Panc1 (cell line): Measurements from ENCODE around the gene SORCS1. TPM values are rescaled to one million over a fixed set of nuclear protein-coding genes. Genes with fewer than 3 reads are reported as not detected.

Source experiments
- ATAC-seq: fragments of 200-7000 bp; cut with Tn5 transposase; 2 replicates; pipeline ENCODE4 v1.9.1; 2020; ENCODE audit warnings: mild to moderate bottlenecking, moderate library complexity
- BruUV-seq: library from RNA; stranded (reverse); fragments of 400-500 nt; replicated peaks from 2 replicates; lab custom pipeline; 2021; lab: Mats Ljungman, UMichigan
- CTCF ChIA-PET: fragments of 300-600 bp; sonication (Branson Sonifier 250); formaldehyde crosslinking; loops from one replicate; lab custom pipeline; 2022; ENCODE audit warnings: antibody characterized with exemption; lab: Charles Lee
- POLR2A ChIA-PET: fragments of 300-600 bp; sonication (Branson Sonifier 250); formaldehyde crosslinking; loops from one replicate; lab custom pipeline; 2022; ENCODE audit warnings: antibody characterized with exemption; lab: Charles Lee
- DNase-seq: peaks from one replicate; pipeline ENCODE4 v3.0.0-alpha.2; 2010; ENCODE audit warnings: low read depth, low spot score
- H3K27ac ChIP-seq: 2 replicates; pipeline ENCODE4 v1.5.1; 2011; ENCODE audit warnings: mild to moderate bottlenecking, low read length, inconsistent platforms
- H3K27me3 ChIP-seq: fragments of 200-500 bp; sonication (Bioruptor generic); 2 replicates; pipeline ENCODE4 v1.6.0; 2014; ENCODE audit warnings: low read length, inconsistent platforms; ENCODE audit not compliant: control insufficient read depth, insufficient read depth
- H3K36me3 ChIP-seq: fragments of 200-500 bp; sonication (Bioruptor generic); 2 replicates; pipeline ENCODE4 v1.5.1; 2014; ENCODE audit warnings: inconsistent platforms, mild to moderate bottlenecking, low read length, moderate library complexity; ENCODE audit not compliant: control insufficient read depth, insufficient read depth
- H3K4me1 ChIP-seq: 2 replicates; pipeline ENCODE4 v1.5.1; 2011; ENCODE audit warnings: inconsistent platforms, mild to moderate bottlenecking, low read length, moderate library complexity; ENCODE audit not compliant: control insufficient read depth, insufficient read depth
- H3K4me3 ChIP-seq, 2 experiments: 2 replicates each; pipeline ENCODE4 v1.5.1; 2011 to 2012; ENCODE audit warnings: low read depth in 2 of 2, low read length in 2 of 2, mild to moderate bottlenecking in 2 of 2, inconsistent platforms in 1 of 2, moderate library complexity in 1 of 2
- H3K9me3 ChIP-seq: fragments of 200-500 bp; sonication (Bioruptor generic); 2 replicates; pipeline ENCODE4 v1.5.1; 2014; ENCODE audit warnings: low read depth, mild to moderate bottlenecking, inconsistent platforms, low read length, moderate library complexity; ENCODE audit not compliant: control insufficient read depth, insufficient read depth
- CTCF ChIP-seq: fragments of 450-650 bp; IDR thresholded peaks from 2 replicates; pipeline ENCODE4 v1.5.1; 2017; ENCODE audit warnings: mild to moderate bottlenecking
- POLR2AphosphoS5 ChIP-seq: IDR thresholded peaks from 2 replicates; pipeline ENCODE4 v1.6.1; 2012; ENCODE audit warnings: mild to moderate bottlenecking, low read depth, low read length, moderate library complexity
- SIN3A ChIP-seq: IDR thresholded peaks from 2 replicates; pipeline ENCODE4 v1.6.1; 2012; ENCODE audit warnings: low read depth, mild to moderate bottlenecking, low read length, moderate library complexity, borderline replicate concordance; ENCODE audit not compliant: insufficient read depth
- TCF7L2 ChIP-seq: IDR thresholded peaks from 2 replicates; pipeline ENCODE4 v1.6.1; 2011; ENCODE audit warnings: mild to moderate bottlenecking, low read depth, low read length, inconsistent platforms
- in situ Hi-C: cut with HindIII; loops from 2 replicates; pipeline ENCODE4 v1.10.0; 2016; ENCODE audit warnings: low sequenced_read_pairs, low pct_unique_long_range_greater_than_20kb
- intact Hi-C: fragments of 100-400 bp; cut with micrococcal nuclease; formaldehyde crosslinking; loops from one replicate; pipeline ENCODE4 v1.10.0; 2022; ENCODE audit not compliant: unreplicated experiment
- total RNA-seq: library from RNA; stranded (reverse); gene quantifications from one replicate; pipeline ENCODE4 v1.2.1, GENCODE V29; 2021; ENCODE audit not compliant: unreplicated experiment
- TF ChIP-seq, protein P1 (sequence below), 2 experiments: IDR thresholded peaks; 2 replicates each; pipeline ENCODE4 v1.6.1; 2011 to 2012; ENCODE audit warnings: low read depth in 2 of 2, control low read depth in 1 of 2, low read length in 1 of 2, mild to moderate bottlenecking in 1 of 2, moderate library complexity in 1 of 2; ENCODE audit not compliant: insufficient read depth in 1 of 2

The SORCS1 gene
- total RNA-seq, 1 experiment from 2014 or later = not detected

DNA sequence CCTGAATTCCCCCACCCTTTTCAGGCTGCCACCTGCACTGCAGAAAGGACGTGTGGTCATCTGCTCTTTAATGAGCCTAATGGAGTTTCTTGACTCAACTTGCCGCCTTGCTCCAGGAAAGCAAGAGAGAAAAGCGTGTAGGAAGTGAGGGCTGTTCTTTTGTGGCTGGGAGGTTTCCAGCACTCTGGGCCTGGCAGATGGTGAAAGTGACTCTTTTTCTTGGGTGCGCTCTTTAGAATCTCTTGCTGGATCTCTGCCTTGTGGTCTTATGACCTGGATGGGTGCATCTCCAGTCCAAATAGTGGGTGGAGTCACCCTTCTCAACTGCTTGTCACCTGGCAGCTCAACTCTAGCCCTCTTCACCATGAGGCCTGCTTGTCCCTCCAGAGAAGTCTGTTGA lies 244.0 kb downstream of the SORCS1 start:
- BruUV-seq = no TSS peak
- H3K27me3 ChIP-seq = no peaks in the 10 kb centered on the region
- DNase-seq (no peak), ATAC-seq (no peak)
- H3K9me3 ChIP-seq = no peaks in the 10 kb centered on the region
- in situ Hi-C loops (no loop called here), intact Hi-C loops (no loop called here)
- CTCF ChIA-PET = no interaction called here
- no peak overlapping the region for H3K27ac ChIP-seq
- no peak overlapping the region for H3K4me3 ChIP-seq
- H3K36me3 ChIP-seq = no peaks in the 10 kb centered on the region
- TF ChIP-seq CTCF (no peak), SIN3A (no peak), TCF7L2 (no peak), POLR2AphosphoS5 (no peak)
- TF ChIP-seq, protein P1, sequence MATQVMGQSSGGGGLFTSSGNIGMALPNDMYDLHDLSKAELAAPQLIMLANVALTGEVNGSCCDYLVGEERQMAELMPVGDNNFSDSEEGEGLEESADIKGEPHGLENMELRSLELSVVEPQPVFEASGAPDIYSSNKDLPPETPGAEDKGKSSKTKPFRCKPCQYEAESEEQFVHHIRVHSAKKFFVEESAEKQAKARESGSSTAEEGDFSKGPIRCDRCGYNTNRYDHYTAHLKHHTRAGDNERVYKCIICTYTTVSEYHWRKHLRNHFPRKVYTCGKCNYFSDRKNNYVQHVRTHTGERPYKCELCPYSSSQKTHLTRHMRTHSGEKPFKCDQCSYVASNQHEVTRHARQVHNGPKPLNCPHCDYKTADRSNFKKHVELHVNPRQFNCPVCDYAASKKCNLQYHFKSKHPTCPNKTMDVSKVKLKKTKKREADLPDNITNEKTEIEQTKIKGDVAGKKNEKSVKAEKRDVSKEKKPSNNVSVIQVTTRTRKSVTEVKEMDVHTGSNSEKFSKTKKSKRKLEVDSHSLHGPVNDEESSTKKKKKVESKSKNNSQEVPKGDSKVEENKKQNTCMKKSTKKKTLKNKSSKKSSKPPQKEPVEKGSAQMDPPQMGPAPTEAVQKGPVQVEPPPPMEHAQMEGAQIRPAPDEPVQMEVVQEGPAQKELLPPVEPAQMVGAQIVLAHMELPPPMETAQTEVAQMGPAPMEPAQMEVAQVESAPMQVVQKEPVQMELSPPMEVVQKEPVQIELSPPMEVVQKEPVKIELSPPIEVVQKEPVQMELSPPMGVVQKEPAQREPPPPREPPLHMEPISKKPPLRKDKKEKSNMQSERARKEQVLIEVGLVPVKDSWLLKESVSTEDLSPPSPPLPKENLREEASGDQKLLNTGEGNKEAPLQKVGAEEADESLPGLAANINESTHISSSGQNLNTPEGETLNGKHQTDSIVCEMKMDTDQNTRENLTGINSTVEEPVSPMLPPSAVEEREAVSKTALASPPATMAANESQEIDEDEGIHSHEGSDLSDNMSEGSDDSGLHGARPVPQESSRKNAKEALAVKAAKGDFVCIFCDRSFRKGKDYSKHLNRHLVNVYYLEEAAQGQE (IDR thresholded peaks at IDR 0.05; ENCODE audit: insufficient read depth in 1 of 2, low read depth in 2 of 2, low read length in 1 of 2) = no peak
- POLR2A ChIA-PET = no interaction called here
- no peaks in the 10 kb centered on the region for H3K4me1 ChIP-seq

- no peak for DNase-seq
- Histone ChIP-seq H3K4me1 (no peaks in the 10 kb centered on the region), H3K9me3 (no peaks in the 10 kb centered on the region), H3K27ac (no peak overlapping the region), H3K4me3 (no peak overlapping the region), H3K36me3 (no peaks in the 10 kb centered on the region), H3K27me3 (no peaks in the 10 kb centered on the region)
- ChIA-PET POLR2A (no interaction called here), CTCF (no interaction called here)
- in situ Hi-C loops (no loop called here), intact Hi-C loops (no loop called here)
- ATAC-seq = no peak
- TF ChIP-seq POLR2AphosphoS5 (no peak), CTCF (no peak), TCF7L2 (no peak), SIN3A (no peak)
- TF ChIP-seq, protein P1 (IDR thresholded peaks at IDR 0.05; ENCODE audit: insufficient read depth in 1 of 2, low read depth in 2 of 2, low read length in 1 of 2) = no peak
- no TSS peak for BruUV-seq
These were observed 244.6 kb downstream of the SORCS1 start for GRCh38 chr10:106919871-106920282.
